SK-N-SH treated with all-trans-retinoic acid at 6 μM for 48 hours (cell line): Measurements from ENCODE around the gene SGPL1.

Source experiments
- SNAI2 ChIP-seq: fragments of 250-450 bp; sonication (Bioruptor Pico); IDR thresholded peaks from 2 replicates; pipeline ENCODE4 v1.5.0; 2020; ENCODE audit warnings: mild to moderate bottlenecking, moderate library complexity
- ZNF565 ChIP-seq: fragments of 450-650 bp; formaldehyde crosslinking; conservative IDR thresholded peaks from 2 replicates; pipeline ENCODE4 v1.5.0; 2020; ENCODE audit warnings: low read depth, mild to moderate bottlenecking, moderate library complexity
- TF ChIP-seq, protein P1 (sequence below): fragments of 250-450 bp; sonication (Bioruptor Pico); IDR thresholded peaks from 2 replicates; pipeline ENCODE4 v1.8.0; 2020; ENCODE audit warnings: mild to moderate bottlenecking, moderate library complexity, borderline replicate concordance
- TF ChIP-seq, protein P2 (sequence below): fragments of 250-450 bp; sonication (Bioruptor Pico); IDR thresholded peaks from 2 replicates; pipeline ENCODE4 v1.5.1; 2021; ENCODE audit warnings: mild to moderate bottlenecking, moderate library complexity

DNA sequence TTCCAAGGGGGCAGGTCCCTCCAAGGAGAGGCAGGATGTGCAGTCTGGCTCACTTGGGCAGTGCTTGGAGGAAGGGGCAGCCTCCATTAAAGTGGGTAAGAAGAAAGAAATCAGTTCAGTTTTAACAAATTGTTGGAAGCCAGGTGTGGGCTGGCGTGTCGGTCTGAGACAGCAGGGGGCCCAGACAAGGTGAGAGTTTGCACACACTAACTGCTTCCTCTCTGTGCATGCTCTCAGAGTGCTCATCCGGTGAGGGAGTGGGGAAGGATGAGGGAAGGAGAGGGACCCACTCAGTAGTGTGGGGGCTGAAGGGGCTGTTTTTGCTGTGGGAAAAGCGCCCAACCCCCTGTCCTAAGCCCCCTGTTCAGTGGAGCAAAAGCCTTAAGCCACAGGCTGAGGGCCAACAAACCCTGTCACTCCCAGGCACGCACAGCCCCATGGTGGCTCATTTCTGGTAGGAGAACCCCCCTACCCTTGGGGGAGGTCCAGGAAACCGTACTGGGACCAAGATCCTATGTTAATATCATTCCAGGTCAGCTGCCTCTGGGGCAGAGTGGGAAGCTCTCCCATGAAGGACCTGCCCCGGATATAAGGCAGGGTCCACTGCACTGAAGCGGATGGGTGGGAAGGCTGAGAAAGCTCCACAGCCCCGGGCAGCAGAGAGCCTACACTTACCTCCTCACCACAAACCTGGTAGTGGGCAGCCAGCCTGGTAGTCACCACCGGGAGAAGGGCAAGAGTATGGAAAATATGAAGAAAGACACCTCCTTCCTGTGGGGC lies 77.7 kb downstream of the SGPL1 start:
- TF ChIP-seq, protein P1, sequence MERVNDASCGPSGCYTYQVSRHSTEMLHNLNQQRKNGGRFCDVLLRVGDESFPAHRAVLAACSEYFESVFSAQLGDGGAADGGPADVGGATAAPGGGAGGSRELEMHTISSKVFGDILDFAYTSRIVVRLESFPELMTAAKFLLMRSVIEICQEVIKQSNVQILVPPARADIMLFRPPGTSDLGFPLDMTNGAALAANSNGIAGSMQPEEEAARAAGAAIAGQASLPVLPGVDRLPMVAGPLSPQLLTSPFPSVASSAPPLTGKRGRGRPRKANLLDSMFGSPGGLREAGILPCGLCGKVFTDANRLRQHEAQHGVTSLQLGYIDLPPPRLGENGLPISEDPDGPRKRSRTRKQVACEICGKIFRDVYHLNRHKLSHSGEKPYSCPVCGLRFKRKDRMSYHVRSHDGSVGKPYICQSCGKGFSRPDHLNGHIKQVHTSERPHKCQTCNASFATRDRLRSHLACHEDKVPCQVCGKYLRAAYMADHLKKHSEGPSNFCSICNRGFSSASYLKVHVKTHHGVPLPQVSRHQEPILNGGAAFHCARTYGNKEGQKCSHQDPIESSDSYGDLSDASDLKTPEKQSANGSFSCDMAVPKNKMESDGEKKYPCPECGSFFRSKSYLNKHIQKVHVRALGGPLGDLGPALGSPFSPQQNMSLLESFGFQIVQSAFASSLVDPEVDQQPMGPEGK (CRISPR knock-in tag), result no peak
- TF ChIP-seq, protein P2, sequence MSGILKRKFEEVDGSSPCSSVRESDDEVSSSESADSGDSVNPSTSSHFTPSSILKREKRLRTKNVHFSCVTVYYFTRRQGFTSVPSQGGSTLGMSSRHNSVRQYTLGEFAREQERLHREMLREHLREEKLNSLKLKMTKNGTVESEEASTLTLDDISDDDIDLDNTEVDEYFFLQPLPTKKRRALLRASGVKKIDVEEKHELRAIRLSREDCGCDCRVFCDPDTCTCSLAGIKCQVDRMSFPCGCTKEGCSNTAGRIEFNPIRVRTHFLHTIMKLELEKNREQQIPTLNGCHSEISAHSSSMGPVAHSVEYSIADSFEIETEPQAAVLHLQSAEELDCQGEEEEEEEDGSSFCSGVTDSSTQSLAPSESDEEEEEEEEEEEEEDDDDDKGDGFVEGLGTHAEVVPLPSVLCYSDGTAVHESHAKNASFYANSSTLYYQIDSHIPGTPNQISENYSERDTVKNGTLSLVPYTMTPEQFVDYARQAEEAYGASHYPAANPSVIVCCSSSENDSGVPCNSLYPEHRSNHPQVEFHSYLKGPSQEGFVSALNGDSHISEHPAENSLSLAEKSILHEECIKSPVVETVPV (CRISPR knock-in tag), result no peak
- TF ChIP-seq SNAI2 (CRISPR knock-in tag) (no peak), ZNF565 (CRISPR knock-in tag) (no peak)
